GM19193 (cell line): ENCODE results near the gene OR8G5.

Source experiments
- POLR2A ChIP-seq: IDR thresholded peaks from 4 replicates; pipeline ENCODE4 v1.6.1; 2011; ENCODE audit not compliant: insufficient read depth, insufficient read length; ENCODE audit errors: extremely low read depth

Gene OR8G5

GRCh38 chr11:124278261-124278660 lies 22.1 kb downstream of the OR8G5 start:
- TF ChIP-seq POLR2A: no peak

- TF ChIP-seq POLR2A: no peak
Measured at GRCh38 chr11:124285610-124286344, 29.6 kb downstream of the OR8G5 start.

GRCh38 chr11:124294687-124295086 lies 38.5 kb downstream of the OR8G5 start:
- no peak for TF ChIP-seq POLR2A

- TF ChIP-seq POLR2A: no peak
Measured at GRCh38 chr11:124296016-124296415, 39.8 kb downstream of the OR8G5 start.

- TF ChIP-seq POLR2A: no peak
Measured at GRCh38 chr11:124297921-124298320, 41.7 kb downstream of the OR8G5 start.

- TF ChIP-seq POLR2A: no peak
Measured at GRCh38 chr11:124301548-124301947, 45.4 kb downstream of the OR8G5 start.

GRCh38 chr11:124302347-124303125 lies 46.4 kb downstream of the OR8G5 start:
- no peak for TF ChIP-seq POLR2A

GRCh38 chr11:124307093-124307492 lies 50.9 kb downstream of the OR8G5 start:
- no peak for TF ChIP-seq POLR2A

- TF ChIP-seq POLR2A: no peak
Measured at GRCh38 chr11:124310721-124311120, 54.5 kb downstream of the OR8G5 start.

- no peak for TF ChIP-seq POLR2A
Measured at GRCh38 chr11:124311269-124311668, 55.1 kb downstream of the OR8G5 start.

GRCh38 chr11:124311670-124312069 lies 55.5 kb downstream of the OR8G5 start:
- TF ChIP-seq POLR2A: no peak

- no peak for TF ChIP-seq POLR2A
Measured at GRCh38 chr11:124313131-124313530, 57.0 kb downstream of the OR8G5 start.

GRCh38 chr11:124313849-124314248 lies 57.7 kb downstream of the OR8G5 start, which contains the start of gene OR8D1:
TSS of gene OR8D1 (minus strand) at chr11:124313949. CDS start at chr11:124310766, 3,183 bp downstream.
- no peak for TF ChIP-seq POLR2A

- TF ChIP-seq POLR2A: no peak
Measured at GRCh38 chr11:124315052-124315451, 58.9 kb downstream of the OR8G5 start.
